Measurements from ENCODE around the gene SDK1.

- TF ChIP-seq CTCF (conservative IDR thresholded peaks at IDR 0.05; ENCODE audit: low read depth in 2 of 2) (no peak), POLR2AphosphoS5 (IDR thresholded peaks at IDR 0.05; ENCODE audit: low read depth) (no peak), REST (IDR thresholded peaks at IDR 0.05; ENCODE audit: unreplicated experiment) (no peak), NANOG (IDR thresholded peaks at IDR 0.05; ENCODE audit: borderline replicate concordance) (no peak), ETS1 (IDR thresholded peaks at IDR 0.05) (no peak), ZNF114 (CRISPR knock-in tag; IDR thresholded peaks at IDR 0.05) (no peak), EZH2phosphoT487 (IDR thresholded peaks at IDR 0.05; ENCODE audit: unreplicated experiment) (no peak), ZNF331 (CRISPR knock-in tag; IDR thresholded peaks at IDR 0.05; ENCODE audit: low read depth) (no peak), ZNF462 (CRISPR knock-in tag; IDR thresholded peaks at IDR 0.05) (no peak), EZH2 (IDR thresholded peaks at IDR 0.05; ENCODE audit: low read depth, unreplicated experiment) (no peak), STAT1 (IDR thresholded peaks at IDR 0.05; ENCODE audit: unreplicated experiment) (no peak)
These were observed 934.5 kb downstream of the SDK1 start for GRCh38 chr7:4235596-4235995.

Measured in GM23338 (cell line).